ENCODE results near the gene HCN2.

DNA sequence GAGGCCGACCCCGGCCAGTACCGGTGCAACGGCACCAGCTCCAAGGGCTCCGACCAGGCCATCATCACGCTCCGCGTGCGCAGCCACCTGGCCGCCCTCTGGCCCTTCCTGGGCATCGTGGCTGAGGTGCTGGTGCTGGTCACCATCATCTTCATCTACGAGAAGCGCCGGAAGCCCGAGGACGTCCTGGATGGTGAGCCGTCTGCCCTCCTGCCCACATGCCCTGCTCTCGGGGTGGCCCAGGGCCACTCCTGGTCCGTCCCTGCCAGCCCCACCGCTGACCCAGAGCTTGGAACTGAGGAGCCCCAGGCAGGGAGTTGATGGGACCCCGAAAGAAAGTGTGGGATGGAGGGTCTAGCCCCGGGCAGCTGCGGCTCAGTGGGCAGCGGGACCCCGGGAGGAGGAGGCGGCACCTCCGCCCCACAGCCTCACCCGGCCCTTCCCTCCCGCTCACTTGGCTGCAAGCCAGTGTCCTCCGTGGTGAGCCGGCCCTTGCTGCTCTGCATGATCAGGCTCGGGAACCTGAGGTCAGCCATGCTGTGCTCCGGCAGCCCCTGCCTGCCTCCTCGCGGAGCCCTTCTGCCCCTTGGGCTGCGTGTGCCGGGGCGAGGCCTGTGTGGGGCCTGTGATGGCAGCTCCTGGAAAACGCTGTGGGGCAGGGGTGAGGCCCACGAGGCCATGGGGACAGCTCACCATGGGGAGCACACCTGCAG, 8.1 kb upstream of the HCN2 start:
- TF ChIP-seq CTCF (IDR thresholded peaks at IDR 0.05) (no peak), TAF1 (IDR thresholded peaks at IDR 0.05; ENCODE audit: borderline replicate concordance, low read depth, low read length) (no peak), PBX3 (IDR thresholded peaks at IDR 0.05) (no peak), POLR2AphosphoS5 (IDR thresholded peaks at IDR 0.05; ENCODE audit: low read depth, low read length) (no peak), YY1 (IDR thresholded peaks at IDR 0.05; ENCODE audit: low read depth) (no peak), REST (IDR thresholded peaks at IDR 0.05; ENCODE audit: low read depth, low read length) (no peak), RAD21 (IDR thresholded peaks at IDR 0.05; ENCODE audit: low read length) (no peak), NRF1 (IDR thresholded peaks at IDR 0.05; ENCODE audit: low read depth, low read length) (no peak), MAX (IDR thresholded peaks at IDR 0.05; ENCODE audit: low read depth) (no peak)
